Right cardiac atrium (tissue), 5 donors: ENCODE results near the gene IRF7. TPM values are rescaled to one million over a fixed set of nuclear protein-coding genes. Genes with fewer than 3 reads are reported as not detected.

ENCODE experiments used
- ATAC-seq, 2 donors: fragments of 200-7000 bp; cut with Tn5 transposase; one replicate each; pipeline versions ENCODE4 v1.8.0 to v1.9.1; 2020; ENCODE audit warnings: moderate library complexity in 2 of 2, mild to moderate bottlenecking in 1 of 2
- DNase-seq, 3 donors: peaks; one replicate each; pipeline ENCODE4 v3.0.0-alpha.2; 2020
- H3K27ac ChIP-seq: one replicate; pipeline ENCODE4 v1.5.1; 2013; ENCODE audit warnings: mild to moderate bottlenecking, low read length, control low read depth, moderate library complexity
- H3K27me3 ChIP-seq: one replicate; pipeline ENCODE4 v1.6.1; 2013; ENCODE audit not compliant: control insufficient read depth, insufficient read depth
- H3K4me1 ChIP-seq: one replicate; pipeline ENCODE4 v1.6.1; 2013; ENCODE audit warnings: low read length; ENCODE audit not compliant: control insufficient read depth, insufficient read depth
- H3K4me3 ChIP-seq: one replicate; pipeline ENCODE4 v1.5.1; 2013; ENCODE audit warnings: low read length, control low read depth
- H3K9me3 ChIP-seq: one replicate; pipeline ENCODE4 v1.6.1; 2013; ENCODE audit warnings: low read length; ENCODE audit not compliant: control insufficient read depth
- WGBS: extraction: QIAGEN DNeasy Blood & Tissue Kit; methylation state at CpG from one replicate; pipeline ENCODE4 v1.1.7; 2013; 5-methylcytosine and 5-hydroxymethylcytosine counted together
- intact Hi-C, 4 donors: fragments of 100-400 bp; cut with DNase I; formaldehyde crosslinking; loops; one replicate each; pipeline versions ENCODE4 v1.11.0 to v1.14.0; 2022 to 2023
- polyA plus RNA-seq: library from polyadenylated mRNA; stranded (reverse); fragments of 200-250 nt; gene quantifications from one replicate; pipeline ENCODE4 v1.2.3, GENCODE V29; 2013
- total RNA-seq, 4 donors: library from RNA; stranded (reverse); fragmentation: NEBNext Ultra II Directional; extraction: Animal tissue kit (Norgen Biotek cat#: 25700); gene quantifications; one replicate each; pipeline ENCODE4 v1.2.1, GENCODE V29; 2021
- donor health status: healthy with polysubstance abuse.
- donor health status: DM: no; HTN: yes; CAD: no.
- donor health status: DM: no; HTN: no; CAD: no.
- donor health status: DM: no; HTN: yes; CAD: no; lungs with severe emphysema.
- donor health status: DM: yes; HTN: yes; CAD: no.

Gene IRF7
- total and polyA plus RNA-seq, 5 donors, result 9.4 to 19.2 (median 13.8) TPM

DNA sequence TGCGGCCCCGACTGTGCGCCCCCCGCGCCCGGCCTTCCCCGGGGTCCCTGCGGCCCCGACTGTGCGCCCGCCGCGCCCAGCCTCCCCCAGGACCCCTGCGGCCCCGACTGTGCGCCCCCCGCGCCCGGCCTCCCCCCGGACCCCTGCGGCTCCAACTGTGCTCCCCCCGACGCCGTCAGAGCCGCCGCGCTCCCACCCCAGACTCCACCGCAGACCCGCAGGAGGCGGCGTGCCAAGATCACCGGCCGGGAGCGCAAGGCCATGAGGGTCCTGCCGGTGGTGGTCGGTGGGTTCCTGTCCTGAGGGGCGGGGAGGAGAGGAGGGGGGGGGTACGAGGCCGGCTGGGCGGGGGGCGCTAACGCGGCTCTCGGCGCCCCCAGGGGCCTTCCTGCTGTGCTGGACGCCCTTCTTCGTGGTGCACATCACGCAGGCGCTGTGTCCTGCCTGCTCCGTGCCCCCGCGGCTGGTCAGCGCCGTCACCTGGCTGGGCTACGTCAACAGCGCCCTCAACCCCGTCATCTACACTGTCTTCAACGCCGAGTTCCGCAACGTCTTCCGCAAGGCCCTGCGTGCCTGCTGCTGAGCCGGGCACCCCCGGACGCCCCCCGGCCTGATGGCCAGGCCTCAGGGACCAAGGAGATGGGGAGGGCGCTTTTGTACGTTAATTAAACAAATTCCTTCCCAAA, 24.4 kb upstream of the IRF7 start:
- WGBS, result 20% methylated on average over 69 of the region's 69 CpGs
- Histone ChIP-seq H3K4me1 (peaks cover 10% of the 10 kb centered on the region), H3K9me3 (no peaks in the 10 kb centered on the region), H3K27ac (no peak overlapping the region), H3K4me3 (no peak overlapping the region), H3K27me3 (no peaks in the 10 kb centered on the region)
- DNase-seq (peak in 1 of 3 donors; percentile 37), ATAC-seq (no peak)
- intact Hi-C loops, result no loop called here

DNA sequence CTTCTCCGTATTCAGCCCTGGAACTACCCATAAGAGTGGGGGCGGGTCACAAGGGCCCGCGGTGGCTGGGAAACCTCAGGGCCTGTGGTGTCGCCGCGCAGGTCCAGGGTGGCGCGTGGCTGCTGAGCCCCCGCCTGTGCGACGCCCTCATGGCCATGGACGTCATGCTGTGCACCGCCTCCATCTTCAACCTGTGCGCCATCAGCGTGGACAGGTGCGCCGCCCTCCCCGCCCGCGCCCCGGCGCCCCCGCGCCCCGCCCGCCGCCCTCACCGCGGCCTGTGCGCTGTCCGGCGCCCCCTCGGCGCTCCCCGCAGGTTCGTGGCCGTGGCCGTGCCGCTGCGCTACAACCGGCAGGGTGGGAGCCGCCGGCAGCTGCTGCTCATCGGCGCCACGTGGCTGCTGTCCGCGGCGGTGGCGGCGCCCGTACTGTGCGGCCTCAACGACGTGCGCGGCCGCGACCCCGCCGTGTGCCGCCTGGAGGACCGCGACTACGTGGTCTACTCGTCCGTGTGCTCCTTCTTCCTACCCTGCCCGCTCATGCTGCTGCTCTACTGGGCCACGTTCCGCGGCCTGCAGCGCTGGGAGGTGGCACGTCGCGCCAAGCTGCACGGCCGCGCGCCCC, 23.7 kb upstream of the IRF7 start:
- WGBS, result 3% methylated on average over 80 of the region's 80 CpGs
- Histone ChIP-seq H3K9me3 (no peaks in the 10 kb centered on the region), H3K4me3 (peak overlapping the region; percentile 2), H3K27me3 (no peaks in the 10 kb centered on the region), H3K4me1 (peaks cover 10% of the 10 kb centered on the region), H3K27ac (no peak overlapping the region)
- DNase-seq, result peak in 1 of 3 donors; percentile 61
- no peak for ATAC-seq
- intact Hi-C loops, result no loop called here

DNA sequence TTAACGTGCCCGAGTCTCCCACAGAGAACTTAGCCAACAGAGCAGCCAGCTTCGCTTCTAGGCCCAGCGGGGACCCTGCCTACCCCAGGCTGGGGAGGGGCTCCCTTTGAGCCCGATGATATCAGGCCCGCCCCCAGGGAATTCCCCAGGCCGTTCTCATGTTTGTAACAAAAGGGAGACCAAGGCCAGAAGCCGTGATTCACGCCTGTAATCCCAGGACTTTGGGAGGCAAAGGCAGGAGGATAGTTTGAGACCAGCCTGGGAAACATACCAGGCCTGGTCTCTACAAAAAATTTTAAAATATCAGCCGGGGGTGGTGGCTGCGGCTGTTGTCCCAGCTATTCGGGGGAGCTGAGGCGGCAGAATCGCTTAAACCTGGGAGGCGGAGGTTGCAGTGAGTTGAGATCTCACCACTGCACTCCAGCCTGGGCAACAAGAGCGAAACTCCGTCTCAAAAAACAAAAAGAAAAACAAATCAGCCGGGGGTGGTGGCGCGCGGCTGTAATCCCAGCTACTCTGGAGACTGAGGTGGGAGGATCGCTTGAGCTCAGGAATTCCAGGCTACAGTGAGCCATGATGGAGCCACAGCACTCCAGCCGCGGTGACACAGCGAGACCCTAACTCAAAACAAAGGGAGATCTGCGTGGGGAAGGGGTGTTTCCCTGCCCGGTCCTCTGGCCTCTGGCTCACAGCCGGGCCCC, 23.0 kb upstream of the IRF7 start:
- H3K4me1 ChIP-seq, result peaks cover 10% of the 10 kb centered on the region
- 38% methylated on average over 28 of the region's 28 CpGs for WGBS
- H3K27me3 ChIP-seq, result no peaks in the 10 kb centered on the region
- intact Hi-C loops, result no loop called here
- DNase-seq (peak in 1 of 3 donors; percentile 72), ATAC-seq (no peak)
- no peak overlapping the region for H3K4me3 ChIP-seq
- no peaks in the 10 kb centered on the region for H3K9me3 ChIP-seq
- H3K27ac ChIP-seq, result no peak overlapping the region

GRCh38 chr11:637593-638521, 22.1 kb upstream of the IRF7 start:
- DNase-seq, result peak in 1 of 3 donors; percentile 45
- ATAC-seq, result no peak
- WGBS, result 24% methylated on average over 55 of the region's 55 CpGs
- H3K9me3 ChIP-seq, result no peaks in the 10 kb centered on the region
- no peak overlapping the region for H3K27ac ChIP-seq
- intact Hi-C loops, result no loop called here
- H3K4me3 ChIP-seq, result peak overlapping the region; percentile 8
- no peaks in the 10 kb centered on the region for H3K27me3 ChIP-seq
- peaks cover 10% of the 10 kb centered on the region for H3K4me1 ChIP-seq

GRCh38 chr11:637333-637592, 21.5 kb upstream of the IRF7 start:
- Histone ChIP-seq H3K4me1 (peaks cover 10% of the 10 kb centered on the region), H3K27me3 (no peaks in the 10 kb centered on the region), H3K4me3 (peak overlapping the region; percentile 8), H3K27ac (no peak overlapping the region), H3K9me3 (no peaks in the 10 kb centered on the region)
- WGBS, result 4% methylated on average over 34 of the region's 34 CpGs
- DNase-seq (no peak), ATAC-seq (no peak)
- intact Hi-C loops, result no loop called here

- Histone ChIP-seq H3K4me3 (peak within 1 kb of the TSS; percentile 8), H3K27me3 (no peaks in the 10 kb centered on the region), H3K9me3 (no peaks in the 10 kb centered on the region), H3K4me1 (peaks cover 10% of the 10 kb centered on the region), H3K27ac (no peak within 1 kb of the TSS)
- ATAC-seq (peak; percentile 54 to 55), DNase-seq (peak in 2 of 3 donors; percentile 56 to 70)
- WGBS, result 10% methylated on average over 100 of the region's 100 CpGs
- intact Hi-C loops, result no loop called here
Measured at GRCh38 chr11:636511-637332, 21.0 kb upstream of the IRF7 start, which contains the start of gene DRD4. Gene DRD4, plus strand, starts transcription at chr11:637269. Its CDS starts 36 bp downstream, at chr11:637305.

DNA sequence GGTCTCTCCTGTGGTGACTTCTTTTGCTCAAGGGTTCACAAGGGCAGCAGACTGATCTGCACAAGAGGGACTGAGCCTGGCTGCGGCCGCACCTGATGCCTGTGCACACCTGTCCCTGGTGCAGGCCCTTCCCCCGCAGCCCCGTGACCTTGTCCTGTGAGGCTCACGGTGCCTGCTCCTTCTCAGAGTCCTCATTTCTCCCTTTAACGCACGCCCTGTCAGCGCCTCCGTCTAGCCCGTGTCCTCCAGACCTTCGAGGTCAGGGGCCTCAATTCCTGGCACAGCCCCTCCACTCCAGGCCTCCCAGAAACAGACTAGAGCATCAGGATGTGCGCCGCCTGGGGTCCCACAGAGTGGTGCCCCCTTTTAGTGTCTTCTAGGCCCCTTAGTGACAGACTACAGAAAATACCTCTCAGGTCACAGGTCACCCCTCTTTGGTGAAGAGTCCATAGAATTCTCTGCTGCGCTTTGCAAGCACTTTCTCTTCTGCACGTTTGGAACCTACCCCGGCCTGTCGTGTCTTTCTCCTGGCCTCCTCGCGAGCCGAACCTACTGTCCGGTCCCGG, 20.3 kb upstream of the IRF7 start:
- ATAC-seq (no peak), DNase-seq (peak in 1 of 3 donors; percentile 29)
- Histone ChIP-seq H3K4me3 (no peak overlapping the region), H3K27me3 (no peaks in the 10 kb centered on the region), H3K9me3 (no peaks in the 10 kb centered on the region), H3K27ac (no peak overlapping the region), H3K4me1 (peaks cover 10% of the 10 kb centered on the region)
- intact Hi-C loops, result no loop called here
- 69% methylated on average over 22 of the region's 22 CpGs for WGBS

- no peak overlapping the region for H3K4me3 ChIP-seq
- no peaks in the 10 kb centered on the region for H3K4me1 ChIP-seq
- no peak for ATAC-seq
- no peaks in the 10 kb centered on the region for H3K27me3 ChIP-seq
- no peak overlapping the region for H3K27ac ChIP-seq
- intact Hi-C loops, result no loop called here
- WGBS, result 94% methylated on average over 5 of the region's 5 CpGs
- H3K9me3 ChIP-seq, result no peaks in the 10 kb centered on the region
- no peak for DNase-seq
Measured at GRCh38 chr11:630871-631270, 15.1 kb upstream of the IRF7 start.

GRCh38 chr11:629237-629583, 13.5 kb upstream of the IRF7 start:
- Histone ChIP-seq H3K9me3 (no peaks in the 10 kb centered on the region), H3K4me3 (no peak overlapping the region), H3K27me3 (no peaks in the 10 kb centered on the region), H3K27ac (no peak overlapping the region), H3K4me1 (no peaks in the 10 kb centered on the region)
- WGBS, result 39% methylated on average over 10 of the region's 10 CpGs
- ATAC-seq (no peak), DNase-seq (peak in 1 of 3 donors; percentile 42)
- intact Hi-C loops, result no loop called here

GRCh38 chr11:628056-628455, 12.3 kb upstream of the IRF7 start:
- peak in 2 of 3 donors; percentile 43 to 58 for DNase-seq
- Histone ChIP-seq H3K27ac (no peak overlapping the region), H3K4me3 (no peak overlapping the region), H3K27me3 (no peaks in the 10 kb centered on the region), H3K9me3 (no peaks in the 10 kb centered on the region), H3K4me1 (no peaks in the 10 kb centered on the region)
- 93% methylated on average over 31 of the region's 31 CpGs for WGBS
- intact Hi-C loops, result no loop called here
- no peak for ATAC-seq
